ENCODE results near the gene LRRC3.

Gene LRRC3

GRCh38 chr21:44438531-44439210 is 16.6 kb upstream of the LRRC3 start:
- DNase-seq (ENCODE audit: low read depth) = no peak

- no peak for DNase-seq (ENCODE audit: low read depth)
These were observed 16.1 kb upstream of the LRRC3 start for GRCh38 chr21:44439211-44439600.

- DNase-seq (ENCODE audit: low read depth) = no peak
These were observed 14.9 kb upstream of the LRRC3 start for GRCh38 chr21:44440241-44441040.

- DNase-seq (ENCODE audit: low read depth) = no peak
These were observed 14.3 kb upstream of the LRRC3 start for GRCh38 chr21:44441041-44441400.

- DNase-seq (ENCODE audit: low read depth) = no peak
These were observed 13.6 kb upstream of the LRRC3 start for GRCh38 chr21:44441581-44442265.

GRCh38 chr21:44442266-44443125 is 12.8 kb upstream of the LRRC3 start:
- DNase-seq (ENCODE audit: low read depth) = no peak

GRCh38 chr21:44443291-44443890 is 11.9 kb upstream of the LRRC3 start:
- no peak for DNase-seq (ENCODE audit: low read depth)

GRCh38 chr21:44443891-44444285 is 11.4 kb upstream of the LRRC3 start:
- DNase-seq (ENCODE audit: low read depth) = no peak

- DNase-seq (ENCODE audit: low read depth) = no peak
These were observed 10.9 kb upstream of the LRRC3 start for GRCh38 chr21:44444286-44444931.

- no peak for DNase-seq (ENCODE audit: low read depth)
These were observed 10.0 kb upstream of the LRRC3 start for GRCh38 chr21:44445145-44445812.

GRCh38 chr21:44448651-44449131 is 6.6 kb upstream of the LRRC3 start:
- DNase-seq (ENCODE audit: low read depth) = no peak

GRCh38 chr21:44449473-44450363 is 5.6 kb upstream of the LRRC3 start:
- no peak for DNase-seq (ENCODE audit: low read depth)

- DNase-seq (ENCODE audit: low read depth) = no peak
These were observed 4.9 kb upstream of the LRRC3 start for GRCh38 chr21:44450402-44450801.

- DNase-seq (ENCODE audit: low read depth) = no peak
These were observed 4.3 kb upstream of the LRRC3 start for GRCh38 chr21:44450999-44451398.

GRCh38 chr21:44453120-44453519 is 2.2 kb upstream of the LRRC3 start:
- no peak for DNase-seq (ENCODE audit: low read depth)

GRCh38 chr21:44454058-44454457 is 1.3 kb upstream of the LRRC3 start:
- DNase-seq (ENCODE audit: low read depth) = no peak

GRCh38 chr21:44455524-44456213 is 359 bp downstream of the LRRC3 start:
- DNase-seq (ENCODE audit: low read depth) = no peak

GRCh38 chr21:44456214-44456914 is 1.1 kb downstream of the LRRC3 start:
- DNase-seq (ENCODE audit: low read depth) = no peak

Data from stimulated activated CD8-positive, alpha-beta memory T cell treated with anti-CD3 and anti-CD28 coated beads, Interleukin-15, amount 100 ng/mL, for 24 hours (primary cell).